GM23338 (cell line): ENCODE results near the gene AXIN2.

ENCODE experiments used
- CREB1 ChIP-seq: fragments of 250-450 bp; sonication (Bioruptor Pico); IDR thresholded peaks from 2 replicates; pipeline ENCODE4 v1.5.0; 2020; ENCODE audit warnings: low read depth, mild to moderate bottlenecking, moderate library complexity
- CTCF ChIP-seq, 2 experiments: fragments of 200-600 bp in 1 of 2; sonication (generic) in 1 of 2; conservative IDR thresholded peaks; 2 replicates each; pipeline versions ENCODE4 v1.5.1 to v1.6.1; 2016 to 2017; ENCODE audit warnings: antibody characterized with exemption in 2 of 2, low read depth in 2 of 2, mild to moderate bottlenecking in 2 of 2, moderate library complexity in 1 of 2
- ETS1 ChIP-seq: IDR thresholded peaks from 2 replicates; pipeline ENCODE4 v1.6.1; 2016; ENCODE audit warnings: antibody characterized with exemption
- EZH2 ChIP-seq: fragments of 200-600 bp; sonication (generic); IDR thresholded peaks from one replicate; pipeline ENCODE4 v1.8.0; 2017; ENCODE audit warnings: antibody characterized with exemption, mild to moderate bottlenecking, low read depth; ENCODE audit not compliant: unreplicated experiment
- EZH2phosphoT487 ChIP-seq: fragments of 200-600 bp; sonication (generic); IDR thresholded peaks from one replicate; pipeline ENCODE4 v1.8.1; 2018; ENCODE audit warnings: antibody characterized with exemption; ENCODE audit not compliant: unreplicated experiment
- POLR2AphosphoS5 ChIP-seq: IDR thresholded peaks from 2 replicates; pipeline ENCODE4 v1.6.1; 2016; ENCODE audit warnings: antibody characterized with exemption, low read depth

- TF ChIP-seq CTCF (conservative IDR thresholded peaks at IDR 0.05; ENCODE audit: low read depth in 2 of 2) (no peak), ETS1 (no peak), POLR2AphosphoS5 (no peak), CREB1 (CRISPR knock-in tag) (no peak), EZH2 (no peak), EZH2phosphoT487 (no peak)
These were observed 24.7 kb downstream of the AXIN2 start for GRCh38 chr17:65536573-65537342.
